CD4-positive, CD25-positive, alpha-beta regulatory T cell (primary cell): ENCODE data around the gene SAFB2. TPM values are rescaled to one million over a fixed set of nuclear protein-coding genes. Genes with fewer than 3 reads are reported as not detected.
A peak's percentile ranks its signal among the peaks of the same experiment; 100 is the strongest.

ENCODE experiments used
- ATAC-seq, 2 donors: fragments of 150-1000 bp; cut with Tn5 transposase; one replicate each; pipeline ENCODE4 v1.10.0; 2021; ENCODE audit warnings: low read depth in 2 of 2, moderate number of reproducible peaks in 2 of 2, moderate library complexity in 1 of 2
- DNase-seq, 3 donors: peaks; one replicate each; pipeline versions ENCODE4 v3.0.0 to v3.0.0-alpha.2; 2012 to 2022; ENCODE audit warnings: mixed read lengths in 1 of 3
- H3K27ac ChIP-seq: one replicate; pipeline ENCODE4 v1.7.0; 2013; ENCODE audit warnings: mild to moderate bottlenecking, low read length; ENCODE audit not compliant: insufficient read depth, poor library complexity, severe bottlenecking
- H3K27me3 ChIP-seq: one replicate; pipeline ENCODE4 v1.7.0; 2013; ENCODE audit warnings: low read length; ENCODE audit not compliant: control insufficient read depth, insufficient read depth
- H3K36me3 ChIP-seq: one replicate; pipeline ENCODE4 v1.7.0; 2013; ENCODE audit warnings: mild to moderate bottlenecking, low read length, moderate library complexity; ENCODE audit not compliant: control insufficient read depth, insufficient read depth
- H3K4me1 ChIP-seq: 2 replicates; pipeline ENCODE4 v1.7.0; 2013; ENCODE audit warnings: mild to moderate bottlenecking, low read length; ENCODE audit not compliant: insufficient read depth, control insufficient read depth, poor library complexity, severe bottlenecking
- H3K4me3 ChIP-seq: one replicate; pipeline ENCODE4 v1.7.0; 2013; ENCODE audit warnings: low read depth, mild to moderate bottlenecking, low read length, moderate library complexity
- H3K9me3 ChIP-seq, 2 experiments: 1 replicate in 1 of 2; 2 replicates in 1 of 2; pipeline ENCODE4 v1.7.0; 2013; ENCODE audit warnings: low read length in 2 of 2, mild to moderate bottlenecking in 1 of 2, moderate library complexity in 1 of 2; ENCODE audit not compliant: control insufficient read depth in 2 of 2
- H3K27ac Mint-ChIP-seq, 3 donors: one replicate each; pipeline ENCODE4 v1.8.0; 2020 to 2022; ENCODE audit warnings: mild to moderate bottlenecking in 3 of 3, mixed read lengths in 3 of 3, moderate library complexity in 2 of 3
- H3K27me3 Mint-ChIP-seq: one replicate; pipeline ENCODE4 v1.8.0; 2022; ENCODE audit warnings: mild to moderate bottlenecking, mixed read lengths
- H3K36me3 Mint-ChIP-seq: one replicate; pipeline ENCODE4 v1.8.0; 2020; ENCODE audit warnings: mixed read lengths
- H3K4me1 Mint-ChIP-seq, 4 donors: one replicate each; pipeline ENCODE4 v1.8.0; 2020 to 2022; ENCODE audit warnings: mixed read lengths in 4 of 4, mild to moderate bottlenecking in 1 of 4
- H3K4me3 Mint-ChIP-seq, 4 donors: one replicate each; pipeline ENCODE4 v1.8.0; 2020 to 2022; ENCODE audit warnings: mild to moderate bottlenecking in 4 of 4, mixed read lengths in 4 of 4, moderate library complexity in 3 of 4
- H3K9me3 Mint-ChIP-seq, 7 donors: one replicate each; pipeline ENCODE4 v1.8.0; 2020 to 2022; ENCODE audit warnings: mixed read lengths in 7 of 7, mild to moderate bottlenecking in 3 of 7, moderate library complexity in 2 of 7
- polyA plus RNA-seq, 4 donors: library from polyadenylated mRNA; unstranded; fragments of 300-500 nt; fragmentation: Illumina TruSeq; gene quantifications; one replicate each; pipeline ENCODE4 v1.2.3, GENCODE V29; 2021
- total RNA-seq: library from RNA; stranded (reverse); gene quantifications from one replicate; pipeline ENCODE4 v1.2.3, GENCODE V29; 2022

SAFB2 gene
- total and polyA plus RNA-seq, 5 donors from 2014 or later: 23.0 to 271 (median 23.3) TPM

DNA sequence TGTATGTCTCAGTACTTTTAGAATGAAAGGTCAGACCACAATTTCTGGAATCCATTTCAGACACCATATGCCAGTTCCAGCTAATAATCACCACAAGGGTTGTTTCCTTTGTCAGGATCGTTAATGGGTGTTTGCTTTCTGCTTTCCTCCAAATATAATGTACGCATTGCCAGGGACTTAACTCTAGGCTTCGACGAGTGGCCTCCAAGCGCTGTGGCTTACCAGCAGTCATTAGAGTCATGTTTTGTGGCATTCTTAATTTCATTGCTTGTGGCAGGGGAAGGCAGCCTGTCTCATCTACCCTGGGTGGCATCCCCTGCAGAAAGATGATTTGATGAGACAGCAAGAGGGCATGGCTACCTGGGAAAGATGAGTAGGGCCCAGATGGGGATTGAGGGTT, 22.8 kb upstream of the SAFB2 start:
- no peaks in the 10 kb centered on the region for H3K4me1 ChIP-seq
- no peak overlapping the region for H3K27ac ChIP-seq
- no peaks in the 10 kb centered on the region for H3K9me3 ChIP-seq
- no peaks in the 10 kb centered on the region for H3K27me3 ChIP-seq
- H3K4me1 Mint-ChIP-seq: peaks cover 0 to 43% (median 29%) of the 10 kb centered on the region in 4 donors
- no peak for ATAC-seq
- H3K36me3 ChIP-seq: peaks cover 82% of the 10 kb centered on the region
- H3K4me3 Mint-ChIP-seq: no peak overlapping the region
- peak overlapping the region in 1 of 3 donors; percentile 32 for H3K27ac Mint-ChIP-seq
- no peaks in the 10 kb centered on the region for H3K9me3 Mint-ChIP-seq
- no peak overlapping the region for H3K4me3 ChIP-seq
- DNase-seq: no peak
- no peaks in the 10 kb centered on the region for H3K27me3 Mint-ChIP-seq
- peaks cover 54% of the 10 kb centered on the region for H3K36me3 Mint-ChIP-seq

GRCh38 chr19:5644037-5644436, 21.5 kb upstream of the SAFB2 start:
- Histone ChIP-seq H3K9me3 (no peaks in the 10 kb centered on the region), H3K4me1 (no peaks in the 10 kb centered on the region), H3K27me3 (no peaks in the 10 kb centered on the region), H3K27ac (no peak overlapping the region), H3K4me3 (no peak overlapping the region), H3K36me3 (peaks cover 77% of the 10 kb centered on the region)
- H3K4me3 Mint-ChIP-seq: no peak overlapping the region
- ATAC-seq (no peak), DNase-seq (no peak)
- H3K27me3 Mint-ChIP-seq: no peaks in the 10 kb centered on the region
- H3K36me3 Mint-ChIP-seq: peaks cover 50% of the 10 kb centered on the region
- H3K4me1 Mint-ChIP-seq: peaks cover 0 to 48% (median 34%) of the 10 kb centered on the region in 4 donors
- H3K27ac Mint-ChIP-seq: peak overlapping the region in 2 of 3 donors; percentile 84 to 87
- H3K9me3 Mint-ChIP-seq: no peaks in the 10 kb centered on the region

- DNase-seq (no peak), ATAC-seq (no peak)
- no peak overlapping the region for H3K27ac ChIP-seq
- peaks cover 0 to 52% (median 34%) of the 10 kb centered on the region in 4 donors for H3K4me1 Mint-ChIP-seq
- no peaks in the 10 kb centered on the region for H3K9me3 ChIP-seq
- H3K4me3 ChIP-seq: no peak overlapping the region
- H3K36me3 Mint-ChIP-seq: peaks cover 47% of the 10 kb centered on the region
- no peaks in the 10 kb centered on the region for H3K27me3 Mint-ChIP-seq
- H3K27me3 ChIP-seq: no peaks in the 10 kb centered on the region
- peaks cover 74% of the 10 kb centered on the region for H3K36me3 ChIP-seq
- no peak overlapping the region for H3K4me3 Mint-ChIP-seq
- H3K4me1 ChIP-seq: no peaks in the 10 kb centered on the region
- peak overlapping the region in 1 of 3 donors; percentile 84 for H3K27ac Mint-ChIP-seq
- no peaks in the 10 kb centered on the region for H3K9me3 Mint-ChIP-seq
Measured at GRCh38 chr19:5643060-5643459, 20.5 kb upstream of the SAFB2 start.

DNA sequence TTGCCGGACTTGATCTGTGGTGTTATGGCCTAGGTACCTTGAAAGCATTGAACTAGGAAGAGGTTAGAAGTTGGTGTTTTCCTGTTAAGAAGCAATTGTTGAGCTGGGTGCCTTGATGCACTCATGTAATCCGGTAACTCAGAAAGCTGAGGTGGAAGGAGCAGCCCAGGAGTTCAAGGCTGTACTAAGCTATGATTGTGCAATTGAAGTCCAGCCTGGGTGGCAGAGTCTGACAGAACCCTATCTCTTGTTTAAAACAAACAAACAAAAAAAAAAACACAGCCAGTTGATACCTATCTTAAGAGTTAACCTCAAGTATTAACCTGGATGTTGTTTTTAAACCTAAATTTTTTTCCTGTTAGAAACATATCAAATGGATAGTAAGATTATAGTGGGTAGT, 19.6 kb upstream of the SAFB2 start:
- peaks cover 65% of the 10 kb centered on the region for H3K36me3 ChIP-seq

GRCh38 chr19:5641171-5641570, 18.6 kb upstream of the SAFB2 start:
- DNase-seq: no peak
- H3K4me3 Mint-ChIP-seq: peak overlapping the region in 1 of 4 donors; percentile 1
- H3K36me3 Mint-ChIP-seq: peaks cover 30% of the 10 kb centered on the region

More for the DNA sequence above, 19.6 kb upstream of the SAFB2 start:
- Histone ChIP-seq H3K27ac (no peak overlapping the region), H3K4me3 (no peak overlapping the region), H3K4me1 (no peaks in the 10 kb centered on the region), H3K27me3 (no peaks in the 10 kb centered on the region), H3K9me3 (no peaks in the 10 kb centered on the region)
- Mint-ChIP-seq H3K27ac (no peak overlapping the region), H3K36me3 (peaks cover 40% of the 10 kb centered on the region), H3K9me3 (no peaks in the 10 kb centered on the region), H3K4me1 (peaks cover 0 to 58% (median 39%) of the 10 kb centered on the region in 4 donors), H3K4me3 (no peak overlapping the region), H3K27me3 (no peaks in the 10 kb centered on the region)
- DNase-seq (no peak), ATAC-seq (no peak)

DNA sequence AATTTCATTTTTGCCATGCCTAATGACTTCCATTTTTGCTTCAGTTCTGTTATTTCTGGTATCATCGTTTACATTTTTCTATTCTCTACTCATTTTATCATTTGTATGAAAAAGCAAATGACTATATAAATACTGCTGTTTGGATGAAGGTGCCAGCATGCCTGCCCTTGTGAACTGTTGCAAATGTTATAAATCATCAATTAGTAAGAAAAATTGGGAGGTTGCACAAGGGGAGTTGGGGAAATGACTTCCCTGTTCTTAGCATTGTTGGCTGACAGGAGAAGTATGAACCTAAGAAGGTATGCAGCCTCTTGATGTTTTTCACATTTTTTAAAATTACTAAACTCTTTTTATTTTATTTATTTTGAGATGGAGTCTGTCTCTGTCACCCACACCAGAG, 15.4 kb upstream of the SAFB2 start:
- Histone ChIP-seq H3K36me3 (peaks cover 39% of the 10 kb centered on the region), H3K9me3 (no peaks in the 10 kb centered on the region), H3K4me1 (no peaks in the 10 kb centered on the region), H3K27ac (no peak overlapping the region), H3K27me3 (no peaks in the 10 kb centered on the region), H3K4me3 (no peak overlapping the region)
- peaks cover 7% of the 10 kb centered on the region for H3K36me3 Mint-ChIP-seq
- DNase-seq (no peak), ATAC-seq (no peak)
- no peak overlapping the region for H3K4me3 Mint-ChIP-seq
- H3K9me3 Mint-ChIP-seq: no peaks in the 10 kb centered on the region
- H3K27ac Mint-ChIP-seq: peak overlapping the region in 1 of 3 donors; percentile 11
- peaks cover 7 to 59% (median 38%) of the 10 kb centered on the region in 4 donors for H3K4me1 Mint-ChIP-seq
- no peaks in the 10 kb centered on the region for H3K27me3 Mint-ChIP-seq

More at GRCh38 chr19:5641171-5641570, 18.6 kb upstream of the SAFB2 start:
- H3K27ac Mint-ChIP-seq: peak overlapping the region in 1 of 3 donors; percentile 89
- Histone ChIP-seq H3K27me3 (no peaks in the 10 kb centered on the region), H3K4me3 (no peak overlapping the region), H3K9me3 (no peaks in the 10 kb centered on the region), H3K36me3 (peaks cover 58% of the 10 kb centered on the region), H3K4me1 (no peaks in the 10 kb centered on the region), H3K27ac (no peak overlapping the region)
- no peak for ATAC-seq
- H3K27me3 Mint-ChIP-seq: no peaks in the 10 kb centered on the region
- H3K9me3 Mint-ChIP-seq: no peaks in the 10 kb centered on the region
- peaks cover 0 to 51% (median 36%) of the 10 kb centered on the region in 4 donors for H3K4me1 Mint-ChIP-seq

DNA sequence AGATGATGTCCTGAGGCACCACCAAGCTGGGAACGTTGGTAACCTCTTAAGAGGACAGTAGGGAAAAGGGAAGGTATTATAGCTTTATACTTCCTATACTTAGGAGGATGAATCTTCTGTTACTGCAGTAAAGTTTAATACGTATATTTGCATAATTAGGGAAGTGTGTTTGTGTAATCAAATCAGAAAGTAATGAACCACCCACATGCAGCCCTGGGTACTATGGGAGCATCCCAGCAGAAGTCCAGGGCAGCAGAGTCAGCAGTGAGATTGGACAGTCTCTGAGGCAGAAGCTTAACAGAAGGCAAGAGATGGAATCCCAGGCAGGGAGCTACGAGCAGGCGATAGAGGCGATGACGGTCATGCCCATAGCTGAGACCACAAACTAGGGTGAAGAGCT, 12.9 kb upstream of the SAFB2 start:
- peak overlapping the region in 2 of 4 donors; percentile 0 to 48 for H3K4me3 Mint-ChIP-seq
- Histone ChIP-seq H3K27ac (no peak overlapping the region), H3K36me3 (peaks cover 25% of the 10 kb centered on the region), H3K9me3 (no peaks in the 10 kb centered on the region), H3K27me3 (no peaks in the 10 kb centered on the region), H3K4me1 (peaks cover 14% of the 10 kb centered on the region), H3K4me3 (peak overlapping the region; percentile 4)
- no peak for ATAC-seq
- H3K9me3 Mint-ChIP-seq: no peaks in the 10 kb centered on the region
- peaks cover 7% of the 10 kb centered on the region for H3K36me3 Mint-ChIP-seq
- H3K4me1 Mint-ChIP-seq: peaks cover 22 to 71% (median 53%) of the 10 kb centered on the region in 4 donors
- no peaks in the 10 kb centered on the region for H3K27me3 Mint-ChIP-seq
- H3K27ac Mint-ChIP-seq: no peak overlapping the region
- no peak for DNase-seq

DNA sequence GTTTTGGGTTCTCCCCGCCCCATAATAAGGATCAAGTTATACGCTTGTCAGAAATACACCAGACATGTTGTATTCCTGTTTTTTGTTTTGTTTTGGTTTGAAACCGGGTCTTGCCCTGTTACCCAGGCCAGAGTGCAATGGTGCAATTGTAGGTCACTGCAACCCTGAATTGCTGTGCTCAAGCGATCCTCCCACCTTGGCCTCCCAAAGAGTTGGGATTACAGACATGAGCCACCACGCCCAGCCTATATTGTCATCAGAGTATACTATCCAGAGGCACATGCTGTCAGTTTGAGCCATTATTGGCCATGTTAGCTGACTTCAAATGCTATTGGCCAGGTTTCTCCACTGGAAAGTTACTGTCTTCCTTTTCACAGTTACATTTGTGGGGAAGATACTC, 10.1 kb upstream of the SAFB2 start:
- Mint-ChIP-seq H3K4me1 (peaks cover 26 to 86% (median 64%) of the 10 kb centered on the region in 4 donors), H3K27ac (peak overlapping the region in 2 of 3 donors; percentile 32 to 33), H3K36me3 (peaks cover 23% of the 10 kb centered on the region), H3K9me3 (no peaks in the 10 kb centered on the region), H3K27me3 (no peaks in the 10 kb centered on the region), H3K4me3 (peak overlapping the region in 1 of 4 donors; percentile 39)
- no peak overlapping the region for H3K4me3 ChIP-seq
- ATAC-seq (no peak), DNase-seq (no peak)
- no peaks in the 10 kb centered on the region for H3K9me3 ChIP-seq
- no peak overlapping the region for H3K27ac ChIP-seq
- H3K36me3 ChIP-seq: peaks cover 47% of the 10 kb centered on the region
- H3K4me1 ChIP-seq: peaks cover 41% of the 10 kb centered on the region
- H3K27me3 ChIP-seq: no peaks in the 10 kb centered on the region
